Mesendoderm (in vitro differentiated cells): Measurements from ENCODE around the gene MAP3K20.

ENCODE experiments used
- DNase-seq: peaks from one replicate; pipeline ENCODE4 v3.0.0; 2013
- H2AK5ac ChIP-seq: 2 replicates; pipeline ENCODE4 v1.6.1; 2013; ENCODE audit warnings: low read length, inconsistent platforms
- H2BK120ac ChIP-seq: 2 replicates; pipeline ENCODE4 v1.6.1; 2013; ENCODE audit warnings: low read depth, mild to moderate bottlenecking, low read length, moderate library complexity, mixed read lengths
- H2BK15ac ChIP-seq: replicated peaks from 2 replicates; pipeline ENCODE4 v1.6.1; 2013; ENCODE audit warnings: low read depth, mild to moderate bottlenecking, moderate library complexity
- H2BK5ac ChIP-seq: 2 replicates; pipeline ENCODE4 v1.6.1; 2013; ENCODE audit warnings: low read length, inconsistent platforms
- H3K18ac ChIP-seq: 2 replicates; pipeline ENCODE4 v1.6.1; 2013; ENCODE audit warnings: mild to moderate bottlenecking, low read length, mixed read lengths
- H3K23ac ChIP-seq: one replicate; pipeline ENCODE4 v1.6.1; 2013; ENCODE audit warnings: low read length
- H3K27ac ChIP-seq: 2 replicates; pipeline ENCODE4 v1.5.1; 2013; ENCODE audit warnings: low read depth, mild to moderate bottlenecking, inconsistent platforms, low read length, moderate library complexity
- H3K27me3 ChIP-seq: 2 replicates; pipeline ENCODE4 v1.6.1; 2013; ENCODE audit warnings: low read length, control low read depth, mild to moderate bottlenecking, inconsistent platforms; ENCODE audit not compliant: insufficient read depth, poor library complexity
- H3K36me3 ChIP-seq: 2 replicates; pipeline ENCODE4 v1.6.1; 2013; ENCODE audit warnings: low read length, inconsistent platforms; ENCODE audit not compliant: control insufficient read depth, insufficient read depth
- H3K4ac ChIP-seq: one replicate; pipeline ENCODE4 v1.6.1; 2013; ENCODE audit warnings: low read depth, mild to moderate bottlenecking, low read length, moderate library complexity
- H3K4me1 ChIP-seq: 2 replicates; pipeline ENCODE4 v1.6.1; 2013; ENCODE audit warnings: low read depth, low read length, inconsistent platforms; ENCODE audit not compliant: control insufficient read depth
- H3K4me2 ChIP-seq: 2 replicates; pipeline ENCODE4 v1.6.1; 2013; ENCODE audit warnings: low read length
- H3K4me3 ChIP-seq: 2 replicates; pipeline ENCODE4 v1.5.1; 2013; ENCODE audit warnings: mild to moderate bottlenecking, low read length
- H3K56ac ChIP-seq: one replicate; pipeline ENCODE4 v1.6.1; 2013; ENCODE audit warnings: low read length
- H3K79me1 ChIP-seq: 2 replicates; pipeline ENCODE4 v1.6.1; 2013; ENCODE audit warnings: low read length, inconsistent platforms
- H3K79me2 ChIP-seq: 2 replicates; pipeline ENCODE4 v1.6.1; 2013; ENCODE audit warnings: mild to moderate bottlenecking, low read length; ENCODE audit not compliant: control insufficient read depth, insufficient read depth
- H3K9ac ChIP-seq: 2 replicates; pipeline ENCODE4 v1.6.1; 2013; ENCODE audit warnings: low read length, inconsistent platforms
- H4K5ac ChIP-seq: one replicate; pipeline ENCODE4 v1.6.1; 2013; ENCODE audit warnings: low read length
- H4K8ac ChIP-seq: one replicate; pipeline ENCODE4 v1.6.1; 2013; ENCODE audit warnings: low read depth, mild to moderate bottlenecking, control low read depth, low read length, moderate library complexity
- WGBS: extraction: QIAGEN DNeasy Blood & Tissue Kit; methylation state at CpG from one replicate; pipeline ENCODE4 v1.1.7; 2013; ENCODE audit warnings: low lambda C conversion rate, missing lambda C conversion rate; ENCODE audit not compliant: insufficient coverage; ENCODE audit errors: extremely low coverage; 5-methylcytosine and 5-hydroxymethylcytosine counted together

The MAP3K20 gene

DNA sequence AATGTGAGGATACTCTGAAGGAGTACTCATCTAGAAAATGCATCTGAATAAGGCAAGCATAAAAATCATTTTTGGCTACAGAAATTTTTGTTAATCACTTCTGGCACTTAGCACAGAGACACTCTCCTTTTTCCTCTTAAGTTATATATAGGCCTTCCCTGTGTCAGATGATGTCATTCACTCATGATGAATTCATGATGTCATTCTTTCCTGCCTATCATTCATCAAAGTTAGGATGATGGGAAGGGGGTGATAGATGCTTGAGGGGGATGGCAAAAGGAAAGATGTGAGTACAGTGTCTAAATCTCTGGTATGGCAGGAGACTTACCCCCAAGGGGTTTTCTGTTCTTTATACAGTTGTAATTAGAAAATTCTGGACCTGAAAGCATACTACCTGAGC, 42.0 kb downstream of the MAP3K20 start:
- H2BK15ac ChIP-seq = no peak overlapping the region
- H4K8ac ChIP-seq = no peak overlapping the region
- no peak overlapping the region for H2AK5ac ChIP-seq
- H2BK5ac ChIP-seq = no peak overlapping the region
- H3K27ac ChIP-seq = no peak overlapping the region
- no peak for DNase-seq
- no peak overlapping the region for H3K23ac ChIP-seq
- no peak overlapping the region for H3K4me3 ChIP-seq
- no peaks in the 10 kb centered on the region for H3K27me3 ChIP-seq
- no peak overlapping the region for H3K4me2 ChIP-seq
- H3K4ac ChIP-seq = no peak overlapping the region
- no peak overlapping the region for H3K18ac ChIP-seq
- H3K9ac ChIP-seq = no peak overlapping the region
- H3K4me1 ChIP-seq = no peaks in the 10 kb centered on the region
- no peak overlapping the region for H3K56ac ChIP-seq
- H4K5ac ChIP-seq = no peak overlapping the region
- no peaks in the 10 kb centered on the region for H3K79me1 ChIP-seq
- H3K36me3 ChIP-seq = no peaks in the 10 kb centered on the region
- H3K79me2 ChIP-seq = no peaks in the 10 kb centered on the region
- no peak overlapping the region for H2BK120ac ChIP-seq

DNA sequence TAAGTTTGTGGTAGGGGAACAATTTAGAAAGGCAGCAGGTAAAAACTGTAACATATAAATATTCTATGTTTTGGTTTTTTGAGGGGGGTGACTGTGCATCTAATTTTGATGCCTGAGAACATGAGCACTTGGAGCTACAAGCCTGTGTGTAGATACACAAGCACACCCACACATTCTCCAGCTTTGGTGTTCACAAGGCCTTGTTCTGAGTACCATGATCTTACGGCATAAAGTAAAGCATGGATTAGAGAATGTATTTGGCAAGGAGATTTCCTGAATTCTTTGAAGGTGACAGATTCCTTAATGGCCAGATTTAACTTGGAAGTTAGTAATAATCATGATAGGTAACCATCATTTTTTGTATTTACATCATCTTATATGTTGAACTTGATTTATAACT, 42.7 kb downstream of the MAP3K20 start:
- no peak overlapping the region for H3K4me2 ChIP-seq
- H3K79me1 ChIP-seq = no peaks in the 10 kb centered on the region
- no peak overlapping the region for H3K4ac ChIP-seq
- no peaks in the 10 kb centered on the region for H3K79me2 ChIP-seq
- no peak overlapping the region for H4K5ac ChIP-seq
- no peak overlapping the region for H3K56ac ChIP-seq
- H2BK15ac ChIP-seq = no peak overlapping the region
- H3K27me3 ChIP-seq = no peaks in the 10 kb centered on the region
- no peak overlapping the region for H3K18ac ChIP-seq
- H4K8ac ChIP-seq = no peak overlapping the region
- H3K4me3 ChIP-seq = no peak overlapping the region
- no peak overlapping the region for H3K27ac ChIP-seq
- H2AK5ac ChIP-seq = no peak overlapping the region
- no peak overlapping the region for H3K23ac ChIP-seq
- no CpG with 5 or more reads among the region's 1 CpG for WGBS
- H2BK5ac ChIP-seq = no peak overlapping the region
- H3K9ac ChIP-seq = no peak overlapping the region
- H2BK120ac ChIP-seq = no peak overlapping the region
- H3K4me1 ChIP-seq = no peaks in the 10 kb centered on the region
- no peaks in the 10 kb centered on the region for H3K36me3 ChIP-seq
- no peak for DNase-seq

DNA sequence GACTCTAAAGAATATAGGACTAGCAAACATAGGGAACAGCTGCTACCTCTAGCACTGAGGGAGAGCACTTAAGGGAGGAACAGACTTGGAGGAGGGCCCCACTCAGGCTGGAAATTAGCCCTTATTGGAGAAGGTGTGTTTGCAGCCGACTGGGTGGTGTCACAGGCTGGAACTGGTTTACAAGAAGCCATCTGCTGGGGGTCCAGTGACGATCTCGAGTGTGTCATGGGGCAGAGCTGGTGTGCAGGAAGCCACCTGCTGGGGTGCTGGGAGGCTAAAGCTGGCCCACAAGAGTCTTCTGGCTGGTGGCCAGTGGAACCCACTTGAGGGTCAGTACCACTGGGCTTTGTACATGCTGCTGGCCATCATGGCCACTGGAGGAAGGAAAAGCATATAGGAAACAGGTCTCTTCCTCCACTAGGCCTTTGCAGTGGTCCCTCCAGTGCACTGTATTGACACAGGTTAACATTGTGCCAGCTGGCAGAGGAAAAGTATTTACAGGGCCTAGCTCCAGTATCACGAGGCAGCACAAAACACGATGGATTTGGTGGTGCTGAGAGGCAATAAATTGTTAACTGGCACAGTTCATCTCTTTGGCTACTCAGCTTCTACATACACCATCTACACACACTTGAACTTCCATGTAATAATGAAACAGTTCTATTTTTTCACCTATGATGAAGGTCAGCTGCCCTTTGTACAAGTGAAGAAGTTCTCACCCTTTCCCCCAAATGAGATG, 43.6 kb downstream of the MAP3K20 start:
- Histone ChIP-seq H3K9ac (no peak overlapping the region), H3K23ac (no peak overlapping the region), H3K4me2 (no peak overlapping the region), H3K27me3 (no peaks in the 10 kb centered on the region), H3K79me2 (no peaks in the 10 kb centered on the region), H2BK15ac (no peak overlapping the region), H2BK5ac (no peak overlapping the region), H3K4me1 (no peaks in the 10 kb centered on the region), H3K36me3 (no peaks in the 10 kb centered on the region), H3K56ac (no peak overlapping the region), H2BK120ac (no peak overlapping the region), H4K8ac (no peak overlapping the region), H4K5ac (no peak overlapping the region), H3K27ac (no peak overlapping the region), H2AK5ac (no peak overlapping the region), H3K18ac (no peak overlapping the region), H3K4me3 (no peak overlapping the region), H3K4ac (no peak overlapping the region), H3K79me1 (no peaks in the 10 kb centered on the region)
- no CpG with 5 or more reads among the region's 5 CpGs for WGBS
- DNase-seq = no peak

DNA sequence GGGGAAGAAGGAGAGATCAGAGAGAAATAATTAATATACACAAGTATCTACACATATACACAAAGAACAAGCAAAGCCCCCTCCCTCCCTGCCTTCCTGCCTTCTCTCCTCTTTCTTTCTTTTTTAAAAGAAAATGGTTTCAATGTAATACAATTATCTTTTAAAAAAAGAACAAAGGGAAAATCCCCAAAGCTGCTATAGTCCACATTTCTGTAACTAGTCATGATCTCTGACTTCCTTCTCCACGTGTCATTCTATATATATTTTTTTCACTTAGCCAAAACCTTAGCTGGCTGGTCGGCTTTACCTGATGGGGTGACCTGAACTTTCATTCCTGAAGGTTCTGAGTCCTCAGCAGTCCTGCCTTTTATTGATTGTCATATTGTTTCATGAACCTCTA, 44.3 kb downstream of the MAP3K20 start:
- Histone ChIP-seq H3K56ac (no peak overlapping the region), H3K79me2 (no peaks in the 10 kb centered on the region), H4K5ac (no peak overlapping the region), H3K27ac (no peak overlapping the region), H3K4me3 (no peak overlapping the region), H3K9ac (no peak overlapping the region), H3K79me1 (no peaks in the 10 kb centered on the region), H2AK5ac (no peak overlapping the region), H2BK15ac (no peak overlapping the region), H3K4me2 (no peak overlapping the region), H2BK120ac (no peak overlapping the region), H3K27me3 (no peaks in the 10 kb centered on the region), H3K4me1 (no peaks in the 10 kb centered on the region), H3K4ac (no peak overlapping the region), H2BK5ac (no peak overlapping the region), H3K23ac (no peak overlapping the region), H3K18ac (no peak overlapping the region), H3K36me3 (no peaks in the 10 kb centered on the region), H4K8ac (no peak overlapping the region)
- DNase-seq = no peak
- no CpG with 5 or more reads among the region's 2 CpGs for WGBS

DNA sequence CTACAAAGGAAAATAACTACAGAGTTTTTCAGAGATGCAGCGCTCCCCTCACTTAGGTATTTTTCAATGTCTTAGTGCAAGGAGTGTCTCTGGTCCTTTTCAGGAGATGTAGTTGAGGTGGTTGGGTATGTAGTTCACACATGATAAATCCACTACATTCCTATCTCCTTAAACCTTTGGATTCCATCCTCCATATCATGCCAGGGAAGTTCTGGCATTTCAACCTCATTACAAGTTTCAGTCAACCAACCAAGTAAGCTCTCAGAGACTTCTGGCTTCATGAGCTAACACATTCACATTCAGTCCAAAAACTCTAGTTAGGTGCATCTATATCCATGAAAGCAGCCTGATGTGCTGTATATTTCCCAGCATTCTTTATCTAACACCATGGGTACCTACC, 47.3 kb downstream of the MAP3K20 start:
- H2BK5ac ChIP-seq = no peak overlapping the region
- H4K5ac ChIP-seq = no peak overlapping the region
- H3K4ac ChIP-seq = no peak overlapping the region
- no peak overlapping the region for H2AK5ac ChIP-seq
- H3K27ac ChIP-seq = no peak overlapping the region
- H3K27me3 ChIP-seq = no peaks in the 10 kb centered on the region
- H3K9ac ChIP-seq = no peak overlapping the region
- H4K8ac ChIP-seq = no peak overlapping the region
- H3K79me1 ChIP-seq = no peaks in the 10 kb centered on the region
- H2BK15ac ChIP-seq = no peak overlapping the region
- no peak overlapping the region for H3K23ac ChIP-seq
- no CpG with 5 or more reads among the region's 1 CpG for WGBS
- H3K4me1 ChIP-seq = no peaks in the 10 kb centered on the region
- no peak overlapping the region for H3K18ac ChIP-seq
- no peak overlapping the region for H3K4me2 ChIP-seq
- H3K36me3 ChIP-seq = no peaks in the 10 kb centered on the region
- no peaks in the 10 kb centered on the region for H3K79me2 ChIP-seq
- H3K56ac ChIP-seq = no peak overlapping the region
- H3K4me3 ChIP-seq = no peak overlapping the region
- H2BK120ac ChIP-seq = no peak overlapping the region
- no peak for DNase-seq

DNA sequence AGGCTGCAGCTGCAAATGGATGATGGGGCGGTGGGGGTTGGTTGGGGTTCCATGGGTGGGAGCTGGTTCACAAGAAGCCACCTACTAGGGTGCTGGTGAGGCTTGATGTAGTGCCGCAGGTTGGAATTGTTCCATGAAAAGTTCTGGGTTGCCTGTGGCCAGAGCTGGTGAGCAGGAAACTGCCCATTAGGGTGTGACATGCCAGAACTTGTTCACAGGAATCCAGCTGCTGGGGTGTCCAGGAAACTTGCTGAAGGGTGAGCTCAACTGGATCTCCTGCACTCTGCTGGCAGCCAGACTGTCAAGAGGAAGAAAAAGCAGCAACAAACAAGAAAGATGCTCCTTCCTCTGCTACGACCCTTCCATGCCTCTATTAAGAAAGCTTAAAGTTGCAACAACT, 48.8 kb downstream of the MAP3K20 start:
- Histone ChIP-seq H2BK5ac (no peak overlapping the region), H3K23ac (no peak overlapping the region), H3K79me1 (no peaks in the 10 kb centered on the region), H3K4me1 (no peaks in the 10 kb centered on the region), H3K27ac (no peak overlapping the region), H3K79me2 (no peaks in the 10 kb centered on the region), H2AK5ac (no peak overlapping the region), H3K36me3 (no peaks in the 10 kb centered on the region), H2BK120ac (no peak overlapping the region), H3K4me3 (no peak overlapping the region), H3K56ac (no peak overlapping the region), H4K5ac (no peak overlapping the region), H3K18ac (no peak overlapping the region), H3K4ac (no peak overlapping the region), H2BK15ac (no peak overlapping the region), H4K8ac (no peak overlapping the region), H3K4me2 (no peak overlapping the region), H3K9ac (no peak overlapping the region), H3K27me3 (no peaks in the 10 kb centered on the region)
- WGBS = no CpG with 5 or more reads among the region's 3 CpGs
- no peak for DNase-seq
